ENCODE measurements around the gene SRRM2. TPM values are rescaled to one million over a fixed set of nuclear protein-coding genes. Genes with fewer than 3 reads are reported as not detected.

SRRM2 gene
- total and polyA plus RNA-seq, 2 donors = 115 to 481 TPM

- no peak for DNase-seq (ENCODE audit: extremely low spot score)
- H3K4me1 ChIP-seq (ENCODE audit: insufficient read depth) = no peaks in the 10 kb centered on the region
- H3K27ac ChIP-seq (ENCODE audit: low read depth) = no peak overlapping the region
- H3K36me3 ChIP-seq (ENCODE audit: insufficient read depth) = no peaks in the 10 kb centered on the region
- 74% methylated on average over 5 of the region's 5 CpGs for WGBS
- no peak overlapping the region for H3K4me3 ChIP-seq (ENCODE audit: low read depth, low read length)
Observed at GRCh38 chr16:2806286-2806685, 53.8 kb downstream of the SRRM2 start.

- Histone ChIP-seq H3K4me3 (ENCODE audit: low read depth, low read length) (no peak overlapping the region), H3K36me3 (ENCODE audit: insufficient read depth) (no peaks in the 10 kb centered on the region), H3K27ac (ENCODE audit: low read depth) (no peak overlapping the region), H3K4me1 (ENCODE audit: insufficient read depth) (no peaks in the 10 kb centered on the region)
- DNase-seq (ENCODE audit: extremely low spot score) = no peak
- WGBS = 86% methylated on average over 7 of the region's 7 CpGs
Observed at GRCh38 chr16:2808181-2808580, 55.7 kb downstream of the SRRM2 start.

DNA sequence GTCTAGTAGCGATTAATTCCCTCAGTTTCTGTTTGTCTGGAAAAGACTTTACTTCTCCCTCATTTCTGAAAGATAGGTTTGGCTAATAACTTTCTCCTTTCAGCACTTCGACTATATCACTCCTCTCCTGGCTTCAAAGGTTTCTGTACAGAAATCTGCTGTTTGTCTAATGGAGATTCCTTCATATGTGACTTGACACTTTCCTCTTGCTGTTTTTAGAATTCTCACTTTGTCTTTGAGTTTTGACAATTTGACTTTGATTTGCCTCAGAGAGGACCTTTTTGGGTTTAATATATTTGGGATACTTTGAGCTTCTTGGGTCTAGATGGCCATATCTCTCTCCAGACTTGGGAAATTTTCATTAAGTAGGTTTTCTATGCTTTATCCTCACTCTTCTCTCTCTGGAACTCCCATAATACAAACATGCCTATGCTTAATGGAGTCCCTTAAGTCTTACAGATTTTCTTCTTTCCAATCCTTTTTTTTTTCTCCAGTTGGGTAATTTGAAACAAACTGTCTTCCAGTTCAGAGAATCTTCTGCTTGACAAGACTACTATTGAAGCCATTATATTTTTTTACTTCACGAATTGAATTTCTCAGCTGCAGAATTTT lies 56.8 kb downstream of the SRRM2 start:
- no peak for DNase-seq (ENCODE audit: extremely low spot score)
- Histone ChIP-seq H3K4me1 (ENCODE audit: insufficient read depth) (no peaks in the 10 kb centered on the region), H3K27ac (ENCODE audit: low read depth) (no peak overlapping the region), H3K36me3 (ENCODE audit: insufficient read depth) (no peaks in the 10 kb centered on the region), H3K4me3 (ENCODE audit: low read depth, low read length) (no peak overlapping the region)
- WGBS = 76% methylated on average over 3 of the region's 3 CpGs

DNA sequence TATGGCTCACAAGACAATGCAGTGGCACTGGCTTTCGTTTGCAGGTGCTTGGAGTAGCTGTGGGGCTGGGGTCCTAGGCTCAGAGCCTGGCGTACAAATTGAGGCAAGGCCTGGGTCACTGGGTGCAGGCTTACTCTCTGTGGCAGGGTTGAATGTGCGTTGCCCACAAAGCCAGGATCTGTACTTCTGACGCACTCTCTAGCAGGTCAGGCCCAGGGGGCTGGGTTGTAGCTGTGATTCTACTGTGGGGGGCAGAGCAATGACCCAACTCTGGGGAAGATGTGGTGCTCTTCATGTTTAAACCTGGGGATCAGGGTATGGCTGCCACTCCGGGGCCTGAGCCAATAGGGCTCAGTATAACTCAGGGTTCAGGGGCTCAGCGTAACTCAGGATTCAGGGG lies 58.2 kb downstream of the SRRM2 start:
- WGBS = 80% methylated on average over 6 of the region's 6 CpGs
- no peak for DNase-seq (ENCODE audit: extremely low spot score)

GRCh38 chr16:2811703-2812471 lies 59.4 kb downstream of the SRRM2 start:
- Histone ChIP-seq H3K27ac (ENCODE audit: low read depth) (no peak overlapping the region), H3K4me1 (ENCODE audit: insufficient read depth) (no peaks in the 10 kb centered on the region), H3K36me3 (ENCODE audit: insufficient read depth) (no peaks in the 10 kb centered on the region), H3K4me3 (ENCODE audit: low read depth, low read length) (no peak overlapping the region)
- WGBS = 61% methylated on average over 15 of the region's 15 CpGs
- no peak for DNase-seq (ENCODE audit: extremely low spot score)

More for the DNA sequence above, 58.2 kb downstream of the SRRM2 start:
- no peaks in the 10 kb centered on the region for H3K4me1 ChIP-seq (ENCODE audit: insufficient read depth)
- no peaks in the 10 kb centered on the region for H3K36me3 ChIP-seq (ENCODE audit: insufficient read depth)
- H3K4me3 ChIP-seq (ENCODE audit: low read depth, low read length) = no peak overlapping the region
- H3K27ac ChIP-seq (ENCODE audit: low read depth) = no peak overlapping the region

GRCh38 chr16:2813771-2814221 lies 61.4 kb downstream of the SRRM2 start:
- WGBS = 64% methylated on average over 7 of the region's 7 CpGs
- Histone ChIP-seq H3K4me1 (ENCODE audit: insufficient read depth) (no peaks in the 10 kb centered on the region), H3K36me3 (ENCODE audit: insufficient read depth) (no peaks in the 10 kb centered on the region), H3K27ac (ENCODE audit: low read depth) (no peak overlapping the region), H3K4me3 (ENCODE audit: low read depth, low read length) (no peak overlapping the region)
- DNase-seq (ENCODE audit: extremely low spot score) = no peak

GRCh38 chr16:2814551-2815298 lies 62.3 kb downstream of the SRRM2 start:
- H3K36me3 ChIP-seq (ENCODE audit: insufficient read depth) = no peaks in the 10 kb centered on the region
- DNase-seq (ENCODE audit: extremely low spot score) = no peak
- 82% methylated on average over 20 of the region's 20 CpGs for WGBS
- no peak overlapping the region for H3K27ac ChIP-seq (ENCODE audit: low read depth)
- no peak overlapping the region for H3K4me3 ChIP-seq (ENCODE audit: low read depth, low read length)
- H3K4me1 ChIP-seq (ENCODE audit: insufficient read depth) = no peaks in the 10 kb centered on the region

DNA sequence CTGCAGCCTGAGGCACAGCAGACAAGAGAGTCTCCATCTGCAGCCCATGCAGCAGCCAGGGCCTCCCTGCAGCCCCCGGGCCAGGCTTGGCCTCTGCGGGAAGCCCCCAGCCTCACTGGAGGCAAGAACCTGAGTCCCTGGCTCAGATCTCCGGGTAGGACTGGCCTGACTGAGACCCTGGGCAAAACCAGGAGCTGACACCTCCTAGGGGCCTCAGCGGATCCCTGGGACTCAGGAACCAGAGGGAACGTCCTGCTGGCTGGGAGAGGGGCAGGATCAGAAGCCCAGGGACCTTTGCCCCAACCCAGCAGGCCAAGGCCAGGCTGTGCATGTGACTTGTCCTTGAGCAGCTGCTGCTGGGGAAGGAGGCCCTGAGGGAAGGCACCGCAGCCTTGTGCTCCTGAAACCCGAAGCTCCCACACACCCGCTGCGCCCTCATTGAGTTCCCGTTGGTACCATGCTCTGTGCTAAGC lies 62.9 kb downstream of the SRRM2 start:
- 70% methylated on average over 10 of the region's 10 CpGs for WGBS
- Histone ChIP-seq H3K4me1 (ENCODE audit: insufficient read depth) (no peaks in the 10 kb centered on the region), H3K36me3 (ENCODE audit: insufficient read depth) (no peaks in the 10 kb centered on the region), H3K4me3 (ENCODE audit: low read depth, low read length) (no peak overlapping the region), H3K27ac (ENCODE audit: low read depth) (no peak overlapping the region)
- DNase-seq (ENCODE audit: extremely low spot score) = no peak

GRCh38 chr16:2816751-2817339 lies 64.4 kb downstream of the SRRM2 start, which contains the start of gene PRSS21:
Gene PRSS21, plus strand, starts transcription at chr16:2817237. Its CDS starts 32 bp downstream, at chr16:2817269.
- Histone ChIP-seq H3K4me3 (ENCODE audit: low read depth, low read length) (no peak within 1 kb of the TSS), H3K27ac (ENCODE audit: low read depth) (no peak within 1 kb of the TSS), H3K36me3 (ENCODE audit: insufficient read depth) (no peaks in the 10 kb centered on the region), H3K4me1 (ENCODE audit: insufficient read depth) (no peaks in the 10 kb centered on the region)
- WGBS = 68% methylated on average over 28 of the region's 28 CpGs
- no peak for DNase-seq (ENCODE audit: extremely low spot score)

GRCh38 chr16:2817340-2818271 lies 65.2 kb downstream of the SRRM2 start:
- H3K27ac ChIP-seq (ENCODE audit: low read depth) = no peak overlapping the region
- no peaks in the 10 kb centered on the region for H3K36me3 ChIP-seq (ENCODE audit: insufficient read depth)
- no peak overlapping the region for H3K4me3 ChIP-seq (ENCODE audit: low read depth, low read length)
- H3K4me1 ChIP-seq (ENCODE audit: insufficient read depth) = no peaks in the 10 kb centered on the region
- DNase-seq (ENCODE audit: extremely low spot score) = no peak
- 75% methylated on average over 68 of the region's 68 CpGs for WGBS

GRCh38 chr16:2818272-2818876 lies 65.9 kb downstream of the SRRM2 start:
- H3K4me1 ChIP-seq (ENCODE audit: insufficient read depth) = no peaks in the 10 kb centered on the region
- H3K4me3 ChIP-seq (ENCODE audit: low read depth, low read length) = no peak overlapping the region
- 83% methylated on average over 10 of the region's 10 CpGs for WGBS
- no peaks in the 10 kb centered on the region for H3K36me3 ChIP-seq (ENCODE audit: insufficient read depth)
- H3K27ac ChIP-seq (ENCODE audit: low read depth) = no peak overlapping the region
- no peak for DNase-seq (ENCODE audit: extremely low spot score)

DNA sequence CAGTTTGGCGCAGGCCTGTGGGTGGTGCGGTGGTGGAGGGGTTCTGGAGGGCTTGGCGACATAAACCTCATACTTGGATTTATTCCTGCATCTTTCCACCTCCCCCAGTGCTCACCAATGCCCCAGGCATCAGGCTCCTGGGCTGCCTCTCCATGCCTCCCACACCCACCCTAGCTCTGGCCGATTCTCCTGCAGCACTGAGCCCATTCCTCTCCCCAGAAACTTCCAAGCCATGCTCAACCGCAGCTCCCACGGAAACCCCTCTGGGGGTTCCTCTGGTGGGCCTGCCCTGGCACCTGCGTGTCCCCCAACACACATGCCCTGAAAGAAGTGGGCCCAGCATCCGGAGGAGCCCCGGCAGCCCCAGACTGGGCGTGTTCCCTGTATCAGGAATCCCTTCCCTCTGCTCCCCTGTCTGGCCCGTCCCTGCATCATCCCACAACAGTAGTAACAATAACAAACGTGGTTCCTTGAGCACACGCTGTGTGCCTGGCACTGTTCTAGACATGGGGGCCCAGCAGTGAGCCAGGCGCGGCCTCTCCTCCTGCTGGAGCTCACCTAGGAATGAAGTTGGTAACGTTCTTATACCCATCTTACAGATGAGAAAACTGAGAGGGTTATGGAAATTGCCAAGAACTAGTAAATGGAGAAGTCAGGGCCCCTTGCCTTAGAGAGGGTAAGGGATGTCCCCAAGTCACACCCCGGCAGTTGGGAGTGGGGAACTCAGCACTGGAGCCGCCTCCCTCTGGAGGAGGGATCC lies 66.9 kb downstream of the SRRM2 start:
- Histone ChIP-seq H3K4me3 (ENCODE audit: low read depth, low read length) (no peak overlapping the region), H3K4me1 (ENCODE audit: insufficient read depth) (no peaks in the 10 kb centered on the region), H3K36me3 (ENCODE audit: insufficient read depth) (no peaks in the 10 kb centered on the region), H3K27ac (ENCODE audit: low read depth) (no peak overlapping the region)
- no peak for DNase-seq (ENCODE audit: extremely low spot score)
- 79% methylated on average over 18 of the region's 18 CpGs for WGBS

All from urinary bladder (tissue), 4 donors.